Activated CD4-positive, alpha-beta memory T cell treated with anti-CD3 and anti-CD28 coated beads, Interleukin-2, amount 10 ng/mL, durations not matched to agents 7 days and 5 days (primary cell): ENCODE data around the gene CHRNB2. TPM values are rescaled to one million over a fixed set of nuclear protein-coding genes. Genes with fewer than 3 reads are reported as not detected.
A peak's percentile ranks its signal among the peaks of the same experiment; 100 is the strongest.

Experiments
- CTCF ChIA-PET: fragments of 350-600 bp; sonication (Branson Sonifier 250); formaldehyde crosslinking; loops from one replicate; lab custom pipeline; 2021; ENCODE audit warnings: antibody characterized with exemption, inconsistent platforms; lab: Charles Lee
- POLR2A ChIA-PET: fragments of 350-600 bp; sonication (Branson Sonifier 250); formaldehyde crosslinking; loops from one replicate; lab custom pipeline; 2021; ENCODE audit warnings: antibody characterized with exemption; lab: Charles Lee
- DNase-seq: peaks from one replicate; pipeline ENCODE4 v3.0.0-alpha.2; 2020
- H3K27ac Mint-ChIP-seq: one replicate; pipeline ENCODE4 v1.8.0; 2021; ENCODE audit warnings: mild to moderate bottlenecking, mixed read lengths
- H3K27me3 Mint-ChIP-seq: one replicate; pipeline ENCODE4 v1.8.0; 2021; ENCODE audit warnings: mixed read lengths
- H3K36me3 Mint-ChIP-seq: one replicate; pipeline ENCODE4 v1.8.0; 2021; ENCODE audit warnings: low read depth, mixed read lengths
- H3K4me1 Mint-ChIP-seq: one replicate; pipeline ENCODE4 v1.8.0; 2021; ENCODE audit warnings: mixed read lengths
- H3K4me3 Mint-ChIP-seq: one replicate; pipeline ENCODE4 v1.8.0; 2021; ENCODE audit warnings: mild to moderate bottlenecking, mixed read lengths
- H3K9me3 Mint-ChIP-seq: one replicate; pipeline ENCODE4 v1.8.0; 2021; ENCODE audit warnings: mixed read lengths
- total RNA-seq, 2 experiments: library from RNA; stranded (reverse); gene quantifications; one replicate each; pipeline ENCODE4 v1.2.3, GENCODE V29; 2021

Gene CHRNB2
- total RNA-seq, 2 experiments from 2014 or later = not detected

DNA sequence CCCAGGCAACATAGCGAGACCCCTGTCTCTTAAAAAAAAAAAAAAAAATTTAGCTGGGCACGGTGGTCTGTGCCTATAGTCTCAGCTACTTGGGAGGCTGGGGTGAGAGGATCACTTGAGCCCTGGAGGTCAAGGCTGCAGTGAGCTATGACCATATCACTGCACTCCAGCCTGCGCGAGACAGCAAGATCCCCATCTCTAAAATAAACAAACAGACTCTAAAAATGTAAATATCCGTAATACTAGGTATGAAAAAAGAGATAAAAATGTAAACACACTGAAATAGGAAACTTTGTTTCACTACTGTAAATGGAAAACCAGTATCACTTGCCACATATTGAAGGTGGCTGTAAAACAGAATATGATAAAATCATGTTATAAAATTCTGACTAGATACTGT lies 23.2 kb downstream of the CHRNB2 start:
- no peak for DNase-seq
- Mint-ChIP-seq H3K4me3 (no peak overlapping the region), H3K36me3 (peaks cover 89% of the 10 kb centered on the region), H3K4me1 (peaks cover 12% of the 10 kb centered on the region), H3K27ac (no peak overlapping the region), H3K27me3 (no peaks in the 10 kb centered on the region), H3K9me3 (no peaks in the 10 kb centered on the region)
- ChIA-PET POLR2A (no interaction called here), CTCF (no interaction called here)

GRCh38 chr1:154591206-154591605 lies 23.6 kb downstream of the CHRNB2 start:
- ChIA-PET CTCF (no interaction called here), POLR2A (interaction anchor here (1.6 kb wide), 1 partner anchor 14 kb away, joined by 6 read pairs; no protein-coding TSS in a partner anchor)
- Mint-ChIP-seq H3K9me3 (no peaks in the 10 kb centered on the region), H3K36me3 (peaks cover 89% of the 10 kb centered on the region), H3K27ac (no peak overlapping the region), H3K4me1 (peaks cover 11% of the 10 kb centered on the region), H3K27me3 (no peaks in the 10 kb centered on the region), H3K4me3 (no peak overlapping the region)
- DNase-seq = no peak

- ChIA-PET POLR2A (no interaction called here), CTCF (interaction anchor here (1.0 kb wide), 1 partner anchor 33 kb away, joined by 3 read pairs; no protein-coding TSS in a partner anchor)
- no peak overlapping the region for H3K27ac Mint-ChIP-seq
- H3K4me3 Mint-ChIP-seq = no peak overlapping the region
- peaks cover 7% of the 10 kb centered on the region for H3K4me1 Mint-ChIP-seq
- no peak for DNase-seq
- no peaks in the 10 kb centered on the region for H3K9me3 Mint-ChIP-seq
- H3K27me3 Mint-ChIP-seq = no peaks in the 10 kb centered on the region
- peaks cover 89% of the 10 kb centered on the region for H3K36me3 Mint-ChIP-seq
These were observed 25.8 kb downstream of the CHRNB2 start for GRCh38 chr1:154593390-154593789.

GRCh38 chr1:154594811-154595210 lies 27.2 kb downstream of the CHRNB2 start:
- no peak overlapping the region for H3K27ac Mint-ChIP-seq

DNA sequence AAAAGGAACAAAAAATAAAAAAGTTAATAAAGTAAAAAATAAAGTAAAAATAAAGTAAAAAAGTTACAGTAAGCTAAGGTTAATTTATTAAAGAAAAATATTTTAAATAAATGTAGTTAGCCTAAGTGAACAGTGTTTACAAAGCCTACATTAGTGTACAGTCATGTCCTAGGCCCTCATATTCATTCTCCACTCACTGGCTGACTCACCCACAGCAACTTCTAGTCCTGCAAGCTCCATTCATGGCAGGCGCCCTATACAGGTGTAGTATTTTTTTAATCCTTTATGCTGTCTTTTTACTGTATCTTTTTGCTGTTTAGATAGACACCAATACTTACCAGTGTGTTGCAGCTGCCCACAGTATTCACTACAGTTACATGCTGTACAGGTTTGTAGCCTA lies 28.0 kb downstream of the CHRNB2 start:
- no peaks in the 10 kb centered on the region for H3K9me3 Mint-ChIP-seq
- ChIA-PET POLR2A (interaction anchor here (1.5 to 1.9 kb wide), 3 partner anchors 9 to 17 kb away, joined by 5 to 9 read pairs (median 5); no protein-coding TSS in a partner anchor), CTCF (interaction anchor here (0.8 to 2.2 kb wide), 5 partner anchors 10 to 490 kb away, joined by 3 to 7 read pairs (median 3); no protein-coding TSS in a partner anchor)
- peaks cover 90% of the 10 kb centered on the region for H3K36me3 Mint-ChIP-seq
- no peaks in the 10 kb centered on the region for H3K27me3 Mint-ChIP-seq
- no peak overlapping the region for H3K4me3 Mint-ChIP-seq
- no peak for DNase-seq
- peaks cover 23% of the 10 kb centered on the region for H3K4me1 Mint-ChIP-seq
- H3K27ac Mint-ChIP-seq = no peak overlapping the region

More at GRCh38 chr1:154594811-154595210, 27.2 kb downstream of the CHRNB2 start:
- peaks cover 89% of the 10 kb centered on the region for H3K36me3 Mint-ChIP-seq
- DNase-seq = no peak
- H3K4me3 Mint-ChIP-seq = no peak overlapping the region
- no peaks in the 10 kb centered on the region for H3K27me3 Mint-ChIP-seq
- POLR2A ChIA-PET = interaction anchor here (0.9 to 1.9 kb wide), 4 partner anchors 10 to 112 kb away, joined by 3 to 9 read pairs (median 5); no protein-coding TSS in a partner anchor
- H3K4me1 Mint-ChIP-seq = peaks cover 17% of the 10 kb centered on the region
- CTCF ChIA-PET = interaction anchor here (1.2 to 2.2 kb wide), 3 partner anchors 11 to 490 kb away, joined by 3 to 7 read pairs (median 3); no protein-coding TSS in a partner anchor
- no peaks in the 10 kb centered on the region for H3K9me3 Mint-ChIP-seq

DNA sequence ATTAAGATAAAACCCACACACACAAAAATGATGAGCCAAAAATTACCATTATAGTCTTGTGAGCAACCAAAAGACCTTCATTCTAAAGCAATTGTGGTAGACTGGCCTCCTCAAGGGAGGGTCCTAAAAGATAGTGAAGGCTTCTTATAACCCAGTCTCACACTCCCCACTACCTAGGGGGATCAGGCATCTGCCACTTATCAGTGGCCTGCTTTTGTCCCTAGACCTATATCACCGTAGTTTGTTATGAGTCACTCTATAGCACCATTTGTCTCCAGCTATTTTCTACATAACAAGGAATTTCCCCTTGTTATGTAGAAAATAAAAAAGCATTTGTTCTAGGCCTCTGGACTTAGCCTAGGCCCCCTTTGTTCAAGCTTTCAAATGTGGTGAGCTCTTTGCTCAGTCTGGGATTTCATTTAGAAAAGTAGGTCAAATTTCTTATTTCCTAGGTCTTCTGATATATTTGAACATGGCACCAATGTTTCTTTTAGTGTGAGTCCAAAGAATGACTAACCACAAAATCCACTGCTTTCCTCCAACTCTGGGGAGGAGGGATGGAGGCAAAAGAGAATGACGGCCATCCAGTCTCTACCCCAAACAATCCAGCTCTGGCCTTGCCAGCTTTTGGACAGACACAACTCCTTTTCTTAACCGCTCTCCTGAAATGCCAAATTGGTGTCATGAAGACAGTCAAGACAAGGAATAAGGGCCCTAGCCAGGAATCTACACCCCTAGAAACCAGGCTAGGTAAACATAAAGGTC lies 31.5 kb downstream of the CHRNB2 start:
- Mint-ChIP-seq H3K27me3 (no peaks in the 10 kb centered on the region), H3K27ac (no peak overlapping the region), H3K4me3 (no peak overlapping the region), H3K9me3 (no peaks in the 10 kb centered on the region), H3K36me3 (peaks cover 92% of the 10 kb centered on the region), H3K4me1 (peaks cover 51% of the 10 kb centered on the region)
- ChIA-PET POLR2A (interaction anchor here (1.2 to 1.7 kb wide), 4 partner anchors 9 to 27 kb away, joined by 3 to 6 read pairs (median 4); partner anchors contain the start of gene ADAR), CTCF (no interaction called here)
- DNase-seq = no peak

- Mint-ChIP-seq H3K27me3 (no peaks in the 10 kb centered on the region), H3K4me1 (peaks cover 57% of the 10 kb centered on the region), H3K4me3 (no peak overlapping the region), H3K27ac (peak overlapping the region; percentile 9), H3K36me3 (peaks cover 93% of the 10 kb centered on the region), H3K9me3 (no peaks in the 10 kb centered on the region)
- CTCF ChIA-PET = no interaction called here
- POLR2A ChIA-PET = interaction anchor here (1.3 to 1.7 kb wide), 3 partner anchors 9 to 27 kb away, joined by 3 to 6 read pairs (median 5); partner anchors contain the start of gene ADAR
- no peak for DNase-seq
These were observed 32.1 kb downstream of the CHRNB2 start for GRCh38 chr1:154599658-154600057.

DNA sequence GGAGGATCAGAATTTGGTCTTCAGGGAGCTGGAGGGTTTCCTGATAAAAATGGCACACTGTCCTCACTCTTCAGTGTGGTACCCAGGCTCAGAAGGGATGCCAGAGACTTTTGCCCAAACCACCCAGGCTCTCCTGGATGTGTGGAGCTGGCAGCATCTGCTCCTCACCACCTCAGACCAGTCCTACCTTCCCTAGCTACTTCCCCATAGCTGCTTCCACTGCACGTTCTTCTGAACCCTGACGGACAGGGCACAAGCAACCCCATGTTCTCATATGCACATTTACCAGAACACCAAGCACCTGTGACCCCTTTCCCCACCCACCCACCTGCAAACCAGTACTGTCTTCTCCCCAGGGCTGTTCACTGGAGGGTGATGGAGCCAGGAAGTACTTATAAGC lies 35.7 kb downstream of the CHRNB2 start:
- no peaks in the 10 kb centered on the region for H3K9me3 Mint-ChIP-seq
- no peaks in the 10 kb centered on the region for H3K27me3 Mint-ChIP-seq
- DNase-seq = no peak
- peaks cover 86% of the 10 kb centered on the region for H3K36me3 Mint-ChIP-seq
- ChIA-PET CTCF (interaction anchor here (0.5 kb wide), 1 partner anchor 10 kb away, joined by 3 read pairs; no protein-coding TSS in a partner anchor), POLR2A (no interaction called here)
- H3K4me1 Mint-ChIP-seq = peaks cover 75% of the 10 kb centered on the region
- no peak overlapping the region for H3K27ac Mint-ChIP-seq
- H3K4me3 Mint-ChIP-seq = no peak overlapping the region

DNA sequence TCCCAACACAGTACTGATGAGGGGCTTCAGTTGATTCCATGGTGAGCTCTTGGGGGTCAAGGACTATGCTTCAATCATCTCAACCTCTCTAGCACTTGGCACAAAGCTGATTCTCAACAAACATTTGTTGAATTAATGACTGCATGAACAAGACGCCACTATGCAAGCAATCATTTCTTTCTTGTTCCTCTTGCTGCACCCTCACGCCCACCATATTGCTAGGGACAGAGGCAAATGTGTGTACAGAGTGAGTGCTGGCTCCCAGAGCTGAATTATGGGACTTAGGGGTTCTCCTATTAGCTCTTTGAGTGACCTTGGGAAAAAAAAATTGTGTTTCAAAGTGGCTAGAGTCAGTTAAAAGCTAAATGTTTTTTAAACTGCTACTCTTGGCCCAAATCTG lies 38.0 kb downstream of the CHRNB2 start:
- ChIA-PET CTCF (interaction anchor here (0.7 to 2.7 kb wide), 6 partner anchors 10 to 258 kb away, joined by 3 to 13 read pairs (median 4); no protein-coding TSS in a partner anchor), POLR2A (interaction anchor here (0.8 to 3.5 kb wide), 9 partner anchors 10 to 377 kb away, joined by 3 to 27 read pairs (median 4); no protein-coding TSS in a partner anchor)
- Mint-ChIP-seq H3K27me3 (no peaks in the 10 kb centered on the region), H3K27ac (peak overlapping the region; percentile 59), H3K4me1 (peaks cover 76% of the 10 kb centered on the region), H3K4me3 (peak overlapping the region; percentile 12), H3K36me3 (peaks cover 65% of the 10 kb centered on the region), H3K9me3 (no peaks in the 10 kb centered on the region)
- DNase-seq = no peak

- DNase-seq = peak; percentile 43
- H3K27me3 Mint-ChIP-seq = no peaks in the 10 kb centered on the region
- peak overlapping the region; percentile 94 for H3K4me3 Mint-ChIP-seq
- H3K27ac Mint-ChIP-seq = peak overlapping the region; percentile 98
- peaks cover 49% of the 10 kb centered on the region for H3K36me3 Mint-ChIP-seq
- H3K4me1 Mint-ChIP-seq = peaks cover 71% of the 10 kb centered on the region
- POLR2A ChIA-PET = interaction anchor here (0.6 to 3.5 kb wide), 15 partner anchors 12 to 395 kb away, joined by 3 to 27 read pairs (median 4); partner anchors contain the start of genes FLAD1 and PMVK
- CTCF ChIA-PET = interaction anchor here (0.6 to 2.7 kb wide), 3 partner anchors 48 to 411 kb away, joined by 3 to 13 read pairs (median 3); no protein-coding TSS in a partner anchor
- no peaks in the 10 kb centered on the region for H3K9me3 Mint-ChIP-seq
These were observed 39.6 kb downstream of the CHRNB2 start for GRCh38 chr1:154607106-154607608.

- ChIA-PET CTCF (interaction anchor here (0.6 to 2.7 kb wide), 3 partner anchors 48 to 410 kb away, joined by 3 to 13 read pairs (median 3); no protein-coding TSS in a partner anchor), POLR2A (interaction anchor here (0.7 to 3.8 kb wide), 19 partner anchors 9 to 415 kb away, joined by 3 to 51 read pairs (median 6); partner anchors contain the start of genes CKS1B, FLAD1 and PMVK)
- H3K36me3 Mint-ChIP-seq = peaks cover 43% of the 10 kb centered on the region
These were observed 40.2 kb downstream of the CHRNB2 start, which contains the start of gene ADAR for GRCh38 chr1:154607609-154608396. Gene ADAR, minus strand, starts transcription at chr1:154608186. Its CDS starts 180 bp downstream, at chr1:154608006.

More at GRCh38 chr1:154607609-154608396, 40.2 kb downstream of the CHRNB2 start, which contains the start of gene ADAR:
- peak; percentile 95 for DNase-seq
- H3K4me3 Mint-ChIP-seq = peak within 1 kb of the TSS; percentile 94
- peaks cover 69% of the 10 kb centered on the region for H3K4me1 Mint-ChIP-seq
- no peaks in the 10 kb centered on the region for H3K27me3 Mint-ChIP-seq
- H3K27ac Mint-ChIP-seq = peak within 1 kb of the TSS; percentile 98
- H3K9me3 Mint-ChIP-seq = no peaks in the 10 kb centered on the region
